CD4-positive, CD25-positive, alpha-beta regulatory T cell (primary cell): ENCODE data around the gene FARSB. TPM values are rescaled to one million over a fixed set of nuclear protein-coding genes. Genes with fewer than 3 reads are reported as not detected.
A peak's percentile ranks its signal among the peaks of the same experiment; 100 is the strongest.

Experiments used
- ATAC-seq, 2 donors: fragments of 150-1000 bp; cut with Tn5 transposase; one replicate each; pipeline ENCODE4 v1.10.0; 2021; ENCODE audit warnings: low read depth in 2 of 2, moderate number of reproducible peaks in 2 of 2, moderate library complexity in 1 of 2
- DNase-seq, 3 donors: peaks; one replicate each; pipeline versions ENCODE4 v3.0.0 to v3.0.0-alpha.2; 2012 to 2022; ENCODE audit warnings: mixed read lengths in 1 of 3
- H3K27ac ChIP-seq: one replicate; pipeline ENCODE4 v1.7.0; 2013; ENCODE audit warnings: mild to moderate bottlenecking, low read length; ENCODE audit not compliant: insufficient read depth, poor library complexity, severe bottlenecking
- H3K27me3 ChIP-seq: one replicate; pipeline ENCODE4 v1.7.0; 2013; ENCODE audit warnings: low read length; ENCODE audit not compliant: control insufficient read depth, insufficient read depth
- H3K36me3 ChIP-seq: one replicate; pipeline ENCODE4 v1.7.0; 2013; ENCODE audit warnings: mild to moderate bottlenecking, low read length, moderate library complexity; ENCODE audit not compliant: control insufficient read depth, insufficient read depth
- H3K4me1 ChIP-seq: 2 replicates; pipeline ENCODE4 v1.7.0; 2013; ENCODE audit warnings: mild to moderate bottlenecking, low read length; ENCODE audit not compliant: insufficient read depth, control insufficient read depth, poor library complexity, severe bottlenecking
- H3K4me3 ChIP-seq: one replicate; pipeline ENCODE4 v1.7.0; 2013; ENCODE audit warnings: low read depth, mild to moderate bottlenecking, low read length, moderate library complexity
- H3K9me3 ChIP-seq, 2 experiments: 1 replicate in 1 of 2; 2 replicates in 1 of 2; pipeline ENCODE4 v1.7.0; 2013; ENCODE audit warnings: low read length in 2 of 2, mild to moderate bottlenecking in 1 of 2, moderate library complexity in 1 of 2; ENCODE audit not compliant: control insufficient read depth in 2 of 2
- H3K27ac Mint-ChIP-seq, 3 donors: one replicate each; pipeline ENCODE4 v1.8.0; 2020 to 2022; ENCODE audit warnings: mild to moderate bottlenecking in 3 of 3, mixed read lengths in 3 of 3, moderate library complexity in 2 of 3
- H3K27me3 Mint-ChIP-seq: one replicate; pipeline ENCODE4 v1.8.0; 2022; ENCODE audit warnings: mild to moderate bottlenecking, mixed read lengths
- H3K36me3 Mint-ChIP-seq: one replicate; pipeline ENCODE4 v1.8.0; 2020; ENCODE audit warnings: mixed read lengths
- H3K4me1 Mint-ChIP-seq, 4 donors: one replicate each; pipeline ENCODE4 v1.8.0; 2020 to 2022; ENCODE audit warnings: mixed read lengths in 4 of 4, mild to moderate bottlenecking in 1 of 4
- H3K4me3 Mint-ChIP-seq, 4 donors: one replicate each; pipeline ENCODE4 v1.8.0; 2020 to 2022; ENCODE audit warnings: mild to moderate bottlenecking in 4 of 4, mixed read lengths in 4 of 4, moderate library complexity in 3 of 4
- H3K9me3 Mint-ChIP-seq, 7 donors: one replicate each; pipeline ENCODE4 v1.8.0; 2020 to 2022; ENCODE audit warnings: mixed read lengths in 7 of 7, mild to moderate bottlenecking in 3 of 7, moderate library complexity in 2 of 7
- polyA plus RNA-seq, 4 donors: library from polyadenylated mRNA; unstranded; fragments of 300-500 nt; fragmentation: Illumina TruSeq; gene quantifications; one replicate each; pipeline ENCODE4 v1.2.3, GENCODE V29; 2021
- total RNA-seq: library from RNA; stranded (reverse); gene quantifications from one replicate; pipeline ENCODE4 v1.2.3, GENCODE V29; 2022

The FARSB gene
- total and polyA plus RNA-seq, 5 donors from 2014 or later: 10.8 to 26.2 (median 25.0) TPM

- ATAC-seq (no peak), DNase-seq (no peak)
- no peak overlapping the region for H3K27ac ChIP-seq
- H3K27me3 ChIP-seq: peaks cover 51% of the 10 kb centered on the region
- no peak overlapping the region for H3K4me3 Mint-ChIP-seq
- peaks cover 78% of the 10 kb centered on the region for H3K27me3 Mint-ChIP-seq
- no peaks in the 10 kb centered on the region for H3K4me1 ChIP-seq
- no peaks in the 10 kb centered on the region for H3K9me3 ChIP-seq
- peaks cover 0 to 9% (median 5%) of the 10 kb centered on the region in 4 donors for H3K4me1 Mint-ChIP-seq
- H3K36me3 Mint-ChIP-seq: no peaks in the 10 kb centered on the region
- H3K4me3 ChIP-seq: no peak overlapping the region
- peaks cover 0 to 2% (median 0%) of the 10 kb centered on the region in 7 donors for H3K9me3 Mint-ChIP-seq
- no peak overlapping the region for H3K27ac Mint-ChIP-seq
- no peaks in the 10 kb centered on the region for H3K36me3 ChIP-seq
Observed at GRCh38 chr2:222673273-222673672, 17.4 kb upstream of the FARSB start.

DNA sequence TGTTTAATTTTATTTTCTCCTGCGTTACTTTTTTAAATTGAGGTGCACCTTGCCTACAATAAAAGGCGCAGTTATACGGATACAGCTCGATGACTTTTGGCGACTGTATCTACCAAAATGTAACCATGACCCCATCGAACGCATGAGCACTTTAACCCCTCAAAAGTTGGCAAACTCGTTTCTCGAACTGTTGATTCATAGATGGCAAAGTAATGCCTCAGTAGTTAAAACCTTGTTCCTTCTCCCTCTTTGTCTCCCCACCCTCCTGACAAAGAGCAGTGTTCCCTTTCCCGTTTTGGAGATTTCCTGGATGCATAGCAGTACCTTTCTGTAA is 16.1 kb upstream of the FARSB start:
- H3K27me3 Mint-ChIP-seq: peaks cover 72% of the 10 kb centered on the region
- no peak for ATAC-seq
- Histone ChIP-seq H3K9me3 (no peaks in the 10 kb centered on the region), H3K27me3 (peaks cover 43% of the 10 kb centered on the region), H3K27ac (no peak overlapping the region), H3K4me1 (no peaks in the 10 kb centered on the region), H3K36me3 (no peaks in the 10 kb centered on the region), H3K4me3 (no peak overlapping the region)
- no peak overlapping the region for H3K27ac Mint-ChIP-seq
- peaks cover 0 to 9% (median 5%) of the 10 kb centered on the region in 4 donors for H3K4me1 Mint-ChIP-seq
- DNase-seq: no peak
- peaks cover 0 to 2% (median 0%) of the 10 kb centered on the region in 7 donors for H3K9me3 Mint-ChIP-seq
- H3K36me3 Mint-ChIP-seq: no peaks in the 10 kb centered on the region
- peak overlapping the region in 2 of 4 donors; percentile 44 to 59 for H3K4me3 Mint-ChIP-seq

- no peak within 1 kb of the TSS for H3K4me3 ChIP-seq
- H3K4me1 ChIP-seq: no peaks in the 10 kb centered on the region
- Mint-ChIP-seq H3K27me3 (peaks cover 66% of the 10 kb centered on the region), H3K36me3 (no peaks in the 10 kb centered on the region), H3K9me3 (peaks cover 0 to 2% (median 0%) of the 10 kb centered on the region in 7 donors), H3K27ac (no peak within 1 kb of the TSS), H3K4me1 (peaks cover 0 to 9% (median 5%) of the 10 kb centered on the region in 4 donors), H3K4me3 (peak within 1 kb of the TSS in 3 of 4 donors; percentile 16 to 60 (median 44))
- no peak within 1 kb of the TSS for H3K27ac ChIP-seq
- peaks cover 41% of the 10 kb centered on the region for H3K27me3 ChIP-seq
- H3K36me3 ChIP-seq: no peaks in the 10 kb centered on the region
- H3K9me3 ChIP-seq: no peaks in the 10 kb centered on the region
- DNase-seq: no peak
- ATAC-seq: peak in 1 of 2 donors; percentile 14
Observed at GRCh38 chr2:222671259-222672067, 15.6 kb upstream of the FARSB start, which contains the start of gene MOGAT1. TSS of gene MOGAT1 (plus strand) at chr2:222671658. CDS start at chr2:222671786, 128 bp downstream.

GRCh38 chr2:222670191-222671038 is 14.5 kb upstream of the FARSB start:
- DNase-seq: no peak
- Mint-ChIP-seq H3K36me3 (no peaks in the 10 kb centered on the region), H3K27ac (no peak overlapping the region), H3K27me3 (peaks cover 63% of the 10 kb centered on the region), H3K4me1 (peaks cover 0 to 9% (median 5%) of the 10 kb centered on the region in 4 donors), H3K9me3 (peaks cover 0 to 2% (median 0%) of the 10 kb centered on the region in 7 donors), H3K4me3 (peak overlapping the region in 1 of 4 donors; percentile 16)
- Histone ChIP-seq H3K4me1 (no peaks in the 10 kb centered on the region), H3K4me3 (no peak overlapping the region), H3K36me3 (no peaks in the 10 kb centered on the region), H3K27ac (no peak overlapping the region), H3K27me3 (peaks cover 45% of the 10 kb centered on the region), H3K9me3 (no peaks in the 10 kb centered on the region)
- ATAC-seq: no peak

DNA sequence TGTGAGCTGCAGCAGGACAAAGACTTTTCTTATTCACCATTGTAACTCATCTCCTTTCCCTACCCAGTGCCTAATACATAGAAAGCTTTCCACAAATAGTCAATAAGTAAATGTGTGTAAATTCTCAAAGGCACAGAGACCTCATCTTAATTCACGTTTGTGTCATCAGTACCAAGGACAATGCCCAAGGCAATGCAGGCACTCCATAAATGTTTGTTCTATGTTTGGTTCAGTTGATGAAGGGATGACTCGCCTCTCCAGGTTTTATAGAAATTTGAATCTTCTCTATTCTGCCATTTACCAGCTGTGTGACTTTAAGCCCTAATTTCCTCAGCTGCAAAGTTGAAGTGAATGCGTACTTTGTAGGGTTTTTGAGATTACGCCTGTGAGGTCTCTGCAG is 13.5 kb upstream of the FARSB start:
- H3K4me1 Mint-ChIP-seq: peaks cover 0 to 9% (median 5%) of the 10 kb centered on the region in 4 donors
- peaks cover 57% of the 10 kb centered on the region for H3K27me3 Mint-ChIP-seq
- H3K4me3 Mint-ChIP-seq: no peak overlapping the region
- Histone ChIP-seq H3K9me3 (no peaks in the 10 kb centered on the region), H3K36me3 (no peaks in the 10 kb centered on the region), H3K27me3 (peaks cover 45% of the 10 kb centered on the region), H3K4me1 (no peaks in the 10 kb centered on the region), H3K4me3 (no peak overlapping the region), H3K27ac (no peak overlapping the region)
- no peak overlapping the region for H3K27ac Mint-ChIP-seq
- no peak for ATAC-seq
- DNase-seq: no peak
- peaks cover 0 to 2% (median 0%) of the 10 kb centered on the region in 7 donors for H3K9me3 Mint-ChIP-seq
- H3K36me3 Mint-ChIP-seq: no peaks in the 10 kb centered on the region

DNA sequence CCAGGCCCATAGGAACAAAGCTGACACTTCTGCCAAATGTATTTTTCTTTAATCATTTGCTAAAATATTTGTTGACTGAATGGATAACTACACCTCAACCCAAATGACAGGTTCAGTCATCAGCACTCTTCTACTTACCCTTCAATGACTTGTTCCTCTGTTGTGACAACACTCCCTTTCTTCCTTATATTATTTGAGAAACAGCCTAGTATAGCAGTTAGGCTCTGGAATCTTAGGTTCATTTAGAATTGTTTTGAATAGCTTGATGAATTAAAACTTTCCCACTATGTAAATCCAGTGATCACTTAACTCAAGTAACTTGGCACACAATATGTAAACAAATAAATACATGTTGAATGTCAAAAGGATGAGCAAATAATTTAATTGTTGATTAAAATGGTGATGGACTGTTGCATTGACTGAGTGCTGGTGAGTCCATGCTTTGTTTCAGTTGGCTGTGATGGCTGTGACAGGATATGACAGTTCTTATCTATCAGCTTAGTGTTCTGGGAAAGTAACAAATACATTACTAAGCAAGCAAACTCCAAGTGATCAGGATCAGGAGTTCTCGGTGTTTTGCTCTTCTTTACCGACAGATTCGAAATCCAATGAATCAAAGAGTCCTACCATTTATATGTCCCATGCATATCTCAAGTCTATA is 12.7 kb upstream of the FARSB start:
- H3K9me3 ChIP-seq: no peaks in the 10 kb centered on the region
- no peak for ATAC-seq
- H3K27me3 ChIP-seq: peaks cover 41% of the 10 kb centered on the region
- Mint-ChIP-seq H3K4me3 (no peak overlapping the region), H3K27ac (no peak overlapping the region), H3K36me3 (no peaks in the 10 kb centered on the region), H3K27me3 (peaks cover 50% of the 10 kb centered on the region), H3K4me1 (peaks cover 0 to 9% (median 5%) of the 10 kb centered on the region in 4 donors), H3K9me3 (peaks cover 0 to 1% (median 0%) of the 10 kb centered on the region in 7 donors)
- no peak overlapping the region for H3K27ac ChIP-seq
- H3K4me3 ChIP-seq: no peak overlapping the region
- no peaks in the 10 kb centered on the region for H3K4me1 ChIP-seq
- no peaks in the 10 kb centered on the region for H3K36me3 ChIP-seq
- DNase-seq: no peak

GRCh38 chr2:222663479-222663878 is 7.6 kb upstream of the FARSB start:
- no peak overlapping the region for H3K4me3 ChIP-seq
- no peaks in the 10 kb centered on the region for H3K9me3 ChIP-seq
- no peak for DNase-seq
- Mint-ChIP-seq H3K27me3 (peaks cover 6% of the 10 kb centered on the region), H3K36me3 (no peaks in the 10 kb centered on the region), H3K4me1 (peaks cover 0 to 4% (median 0%) of the 10 kb centered on the region in 4 donors), H3K27ac (no peak overlapping the region), H3K4me3 (no peak overlapping the region), H3K9me3 (no peaks in the 10 kb centered on the region)
- H3K36me3 ChIP-seq: no peaks in the 10 kb centered on the region
- H3K4me1 ChIP-seq: no peaks in the 10 kb centered on the region
- no peak overlapping the region for H3K27ac ChIP-seq
- ATAC-seq: no peak
- peaks cover 6% of the 10 kb centered on the region for H3K27me3 ChIP-seq
